Measurements from ENCODE around the gene PGGHG. TPM values are rescaled to one million over a fixed set of nuclear protein-coding genes. Genes with fewer than 3 reads are reported as not detected.
"Not testable (repeated sequence)": the region's sequence is repeated elsewhere in the genome, so short reads cannot be mapped to it uniquely, and the experiment has no call there.

Gene PGGHG
- total RNA-seq, 2 donors from 2014 or later: 10.6 to 12.9 TPM

DNA sequence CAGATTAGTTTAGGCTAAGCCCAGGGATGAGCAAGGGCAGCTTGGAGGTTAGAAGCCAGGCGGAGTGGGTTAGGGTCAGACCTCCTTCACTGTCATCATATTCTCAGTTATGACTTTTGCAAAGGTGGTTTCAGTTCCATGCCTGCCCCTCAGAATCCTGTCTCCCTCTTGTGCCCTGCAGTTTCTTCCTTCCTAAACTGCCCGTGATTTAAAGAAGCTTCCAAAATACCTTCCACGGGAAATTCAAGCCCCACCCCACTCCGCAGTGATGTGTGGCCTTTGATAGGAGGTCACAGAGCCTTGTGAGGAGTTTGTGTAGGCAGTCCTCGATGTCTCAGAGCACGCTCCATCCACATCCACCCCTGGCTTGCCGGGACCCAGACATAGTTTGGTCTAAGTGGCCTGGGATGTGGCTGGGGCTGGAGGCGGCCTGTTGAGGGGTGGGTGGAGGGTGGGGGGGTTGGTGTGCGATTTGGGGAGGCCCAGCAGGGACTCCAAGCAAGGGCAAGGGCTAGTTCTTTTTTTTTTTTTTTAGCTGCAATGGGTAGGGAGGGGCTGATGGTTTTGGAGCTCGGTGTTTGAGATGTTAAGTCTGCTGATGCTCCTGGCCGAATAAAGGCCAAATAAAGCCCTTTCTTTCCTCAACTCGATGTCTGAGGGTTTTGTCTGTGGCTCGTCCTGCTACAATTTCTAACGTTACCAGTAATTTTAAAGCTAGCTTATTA is 23.3 kb downstream of the PGGHG start:
- H3K4me1 ChIP-seq: peaks cover 8% of the 10 kb centered on the region
- H3K27me3 ChIP-seq: no peaks in the 10 kb centered on the region
- peak overlapping the region; percentile 35 to 56 for H3K9ac ChIP-seq (ENCODE audit: low read depth in 2 of 2, low read length in 2 of 2)
- intact Hi-C loops (cut with DNase I): no loop called here
- no peaks in the 10 kb centered on the region for H3K9me3 ChIP-seq
- H3K4me3 ChIP-seq: peak overlapping the region; percentile 22
- no peak for DNase-seq
- no peaks in the 10 kb centered on the region for H3K36me3 ChIP-seq
- peak overlapping the region; percentile 98 for H3K27ac ChIP-seq
- no peak for TF ChIP-seq CTCF (IDR thresholded peaks at IDR 0.05)

GRCh38 chr11:313304-313786 is 24.4 kb downstream of the PGGHG start:
- Histone ChIP-seq H3K27me3 (no peaks in the 10 kb centered on the region), H3K9ac (ENCODE audit: low read depth in 2 of 2, low read length in 2 of 2) (peak overlapping the region; percentile 68 to 93), H3K9me3 (no peaks in the 10 kb centered on the region), H3K4me3 (peak overlapping the region; percentile 58), H3K27ac (peak overlapping the region; percentile 98), H3K4me1 (peaks cover 8% of the 10 kb centered on the region), H3K36me3 (no peaks in the 10 kb centered on the region)
- intact Hi-C loops (cut with DNase I): no loop called here
- TF ChIP-seq CTCF (IDR thresholded peaks at IDR 0.05): no peak
- DNase-seq: no peak

- H3K36me3 ChIP-seq: no peaks in the 10 kb centered on the region
- H3K27ac ChIP-seq: peak within 1 kb of the TSS; percentile 98
- peaks cover 8% of the 10 kb centered on the region for H3K4me1 ChIP-seq
- peak; percentile 62 for DNase-seq
- TF ChIP-seq CTCF (IDR thresholded peaks at IDR 0.05): no peak
- intact Hi-C loops (cut with DNase I): no loop called here
- H3K4me3 ChIP-seq: peak within 1 kb of the TSS; percentile 58
- H3K9ac ChIP-seq (ENCODE audit: low read depth in 2 of 2, low read length in 2 of 2): peak within 1 kb of the TSS; percentile 68 to 93
- H3K9me3 ChIP-seq: no peaks in the 10 kb centered on the region
- no peaks in the 10 kb centered on the region for H3K27me3 ChIP-seq
These were observed 25.0 kb downstream of the PGGHG start, which contains the start of gene IFITM1 for GRCh38 chr11:313787-314553. IFITM1 (plus strand) TSS chr11:314040; CDS start chr11:314171, 131 bp downstream.

DNA sequence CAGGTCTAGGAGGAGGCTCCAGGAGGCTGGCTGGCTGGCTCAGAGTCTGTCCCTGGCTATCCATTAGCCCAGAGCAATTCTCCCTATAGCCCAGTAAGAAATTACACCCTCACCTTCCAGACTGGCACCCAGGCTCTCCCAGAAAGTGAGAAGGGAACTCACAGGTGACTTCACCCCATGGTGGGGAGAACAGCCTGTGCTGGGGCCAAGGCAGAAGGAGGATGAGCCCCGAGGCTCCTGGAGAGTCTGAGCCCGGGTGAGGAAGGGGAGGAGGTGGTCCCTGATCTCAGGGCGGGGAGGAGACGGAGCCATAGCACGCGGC is 25.6 kb downstream of the PGGHG start:
- H3K4me1 ChIP-seq; DNase-seq; H3K27me3 ChIP-seq; H3K36me3 ChIP-seq; H3K9me3 ChIP-seq; intact Hi-C loops (cut with DNase I): not testable (repeated sequence)
- H3K27ac ChIP-seq: peak overlapping the region; percentile 98
- peak overlapping the region; percentile 66 to 93 for H3K9ac ChIP-seq (ENCODE audit: low read depth in 2 of 2, low read length in 2 of 2)
- peak overlapping the region; percentile 58 for H3K4me3 ChIP-seq

DNA sequence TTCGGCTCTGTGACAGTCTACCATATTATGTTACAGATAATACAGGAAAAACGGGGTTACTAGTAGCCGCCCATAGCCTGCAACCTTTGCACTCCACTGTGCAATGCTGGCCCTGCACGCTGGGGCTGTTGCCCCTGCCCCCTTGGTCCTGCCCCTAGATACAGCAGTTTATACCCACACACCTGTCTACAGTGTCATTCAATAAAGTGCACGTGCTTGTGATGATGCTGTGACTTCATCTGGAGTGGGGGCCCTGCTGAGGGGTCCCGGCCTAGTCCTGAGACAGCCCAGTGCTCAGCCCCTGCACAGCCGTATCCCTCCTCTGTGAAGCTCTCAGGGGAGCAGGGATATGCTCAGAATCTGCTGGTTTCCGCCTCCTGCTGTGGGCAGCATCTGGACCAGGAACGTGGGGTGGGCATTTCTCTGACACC is 26.1 kb downstream of the PGGHG start:
- Histone ChIP-seq H3K4me1 (peaks cover 8% of the 10 kb centered on the region), H3K9ac (ENCODE audit: low read depth in 2 of 2, low read length in 2 of 2) (peak overlapping the region; percentile 66 to 93), H3K27ac (peak overlapping the region; percentile 98)

More for the DNA sequence above, 26.1 kb downstream of the PGGHG start:
- no peak for DNase-seq
- TF ChIP-seq CTCF (IDR thresholded peaks at IDR 0.05): no peak
- Histone ChIP-seq H3K4me3 (peak overlapping the region; percentile 58), H3K36me3 (no peaks in the 10 kb centered on the region), H3K27me3 (no peaks in the 10 kb centered on the region), H3K9me3 (no peaks in the 10 kb centered on the region)
- intact Hi-C loops (cut with DNase I): no loop called here
